AG04450 (cell line): ENCODE measurements around the gene NACC2. TPM values are rescaled to one million over a fixed set of nuclear protein-coding genes. Genes with fewer than 3 reads are reported as not detected.

Source experiments
- CTCF ChIA-PET: fragments of 300-600, 350-600 bp; formaldehyde crosslinking; extraction: SDS; loops from one replicate; lab custom pipeline; 2022; ENCODE audit warnings: antibody characterized with exemption, inconsistent platforms; lab: Charles Lee
- POLR2A ChIA-PET: fragments of 350-600 bp; formaldehyde crosslinking; extraction: SDS; loops from one replicate; lab custom pipeline; 2021; ENCODE audit warnings: antibody characterized with exemption, inconsistent platforms; lab: Yijun Ruan, JAX
- DNase-seq: peaks from one replicate; pipeline ENCODE4 v3.0.0-alpha.2; 2011; ENCODE audit warnings: low read depth, low spot score
- H3K27ac ChIP-seq: one replicate; pipeline ENCODE4 v1.5.1; 2012; ENCODE audit warnings: low read depth, low read length, control low read depth
- H3K27me3 ChIP-seq: one replicate; pipeline ENCODE4 v1.6.0; 2012; ENCODE audit warnings: low read length; ENCODE audit not compliant: control insufficient read depth, insufficient read depth
- H3K4me3 ChIP-seq: 2 replicates; pipeline ENCODE4 v1.5.1; 2011; ENCODE audit warnings: mild to moderate bottlenecking, low read depth, low read length, control low read depth
- H3K9me3 ChIP-seq: 2 replicates; pipeline ENCODE4 v1.5.1; 2012; ENCODE audit warnings: low read length; ENCODE audit not compliant: control insufficient read depth, insufficient read depth
- CTCF ChIP-seq: IDR thresholded peaks from 2 replicates; pipeline ENCODE4 v1.5.1; 2011; ENCODE audit warnings: low read depth, low read length, control low read depth, inconsistent platforms
- polyA plus RNA-seq: library from polyadenylated mRNA; depleted of rRNA; stranded (reverse); fragments of >200 nt; gene quantifications from 2 replicates; pipeline ENCODE4 v1.2.3, GENCODE V29; 2011

The NACC2 gene
- polyA plus RNA-seq, 1 experiment, result 11.7 TPM

- Histone ChIP-seq H3K9me3 (peaks cover 2% of the 10 kb centered on the region; the same call in 1 of the 2 replicates), H3K27me3 (no peaks in the 10 kb centered on the region), H3K27ac (no peak overlapping the region), H3K4me3 (no peak overlapping the region)
- POLR2A ChIA-PET, result no interaction called here
- no peak for TF ChIP-seq CTCF
- CTCF ChIA-PET, result interaction anchor here (0.5 kb wide), 1 partner anchor 124 kb away, joined by 3 read pairs; no protein-coding TSS in a partner anchor
- no peak for DNase-seq
These were observed 9.3 kb downstream of the NACC2 start for GRCh38 chr9:136085815-136086212.

- no peak for DNase-seq
- no peak for TF ChIP-seq CTCF
- ChIA-PET CTCF (no interaction called here), POLR2A (no interaction called here)
- Histone ChIP-seq H3K4me3 (no peak overlapping the region), H3K9me3 (peaks cover 4% of the 10 kb centered on the region; the same call in 1 of the 2 replicates), H3K27ac (no peak overlapping the region), H3K27me3 (no peaks in the 10 kb centered on the region)
These were observed 10.8 kb downstream of the NACC2 start for GRCh38 chr9:136084063-136084944.

- TF ChIP-seq CTCF, result no peak
- POLR2A ChIA-PET, result no interaction called here
These were observed 11.5 kb downstream of the NACC2 start for GRCh38 chr9:136083558-136084062.

GRCh38 chr9:136082496-136083361 lies 12.4 kb downstream of the NACC2 start:
- Histone ChIP-seq H3K4me3 (no peak overlapping the region), H3K27ac (no peak overlapping the region), H3K27me3 (no peaks in the 10 kb centered on the region), H3K9me3 (peaks cover 4% of the 10 kb centered on the region; the same call in 1 of the 2 replicates)
- no peak for TF ChIP-seq CTCF
- no peak for DNase-seq
- ChIA-PET CTCF (interaction anchor here (0.6 kb wide), 1 partner anchor 10 kb away, joined by 3 read pairs; no protein-coding TSS in a partner anchor), POLR2A (no interaction called here)

More at GRCh38 chr9:136083558-136084062, 11.5 kb downstream of the NACC2 start:
- no peak for DNase-seq
- Histone ChIP-seq H3K27ac (no peak overlapping the region), H3K27me3 (no peaks in the 10 kb centered on the region), H3K4me3 (no peak overlapping the region), H3K9me3 (peaks cover 4% of the 10 kb centered on the region; the same call in 1 of the 2 replicates)
- CTCF ChIA-PET, result no interaction called here
